Measurements from ENCODE around the gene RFC2.
"Not testable (repeated sequence)": the region's sequence is repeated elsewhere in the genome, so short reads cannot be mapped to it uniquely, and the experiment has no call there.

- TF ChIP-seq CTCF (IDR thresholded peaks at IDR 0.05 in 2 of 3, conservative IDR thresholded peaks at IDR 0.05 in 1 of 3; ENCODE audit: borderline replicate concordance in 1 of 3, insufficient read depth in 1 of 3, low read depth in 2 of 3, low read length in 2 of 3); ZNF274 (IDR thresholded peaks at IDR 0.05; ENCODE audit: low read depth, low read length); POLR2A (IDR thresholded peaks at IDR 0.05; ENCODE audit: borderline replicate concordance, extremely low read depth, insufficient read depth, insufficient read length); POLR2AphosphoS5 (IDR thresholded peaks at IDR 0.05; ENCODE audit: low read depth, low read length); EZH2phosphoT487 (IDR thresholded peaks at IDR 0.05; ENCODE audit: borderline replicate concordance); EZH2 (IDR thresholded peaks at IDR 0.05); ZBTB33 (IDR thresholded peaks at IDR 0.05; ENCODE audit: extremely low read depth, insufficient replicate concordance, low read length); JUND (IDR thresholded peaks at IDR 0.05); TCF7L2 (IDR thresholded peaks at IDR 0.05; ENCODE audit: borderline replicate concordance, extremely low read depth, insufficient read depth, insufficient read length); MAX (IDR thresholded peaks at IDR 0.05); REST (IDR thresholded peaks at IDR 0.05; ENCODE audit: low read depth); SP1 (IDR thresholded peaks at IDR 0.05; ENCODE audit: low read depth): not testable (repeated sequence)
These were observed 58.9 kb downstream of the RFC2 start for GRCh38 chr7:74195139-74195860.
